Activated naive CD4-positive, alpha-beta T cell treated with anti-CD3 and anti-CD28 coated beads, Interleukin-2, amount 50 U/mL, for 72 hours (primary cell): ENCODE measurements around the gene THBD. TPM values are rescaled to one million over a fixed set of nuclear protein-coding genes. Genes with fewer than 3 reads are reported as not detected.

Experiments
- ATAC-seq, 2 donors: fragments of 150-1000 bp; cut with Tn5 transposase; 2 replicates each; pipeline ENCODE4 v1.10.0; 2021; ENCODE audit warnings: mild to moderate bottlenecking in 2 of 2, moderate library complexity in 2 of 2
- DNase-seq, 2 donors: peaks; one replicate each; pipeline ENCODE4 v3.0.0; 2021 to 2022; ENCODE audit warnings: low spot score in 2 of 2
- H3K27ac Mint-ChIP-seq, 2 donors: one replicate each; pipeline ENCODE4 v1.8.0; 2022; ENCODE audit warnings: mild to moderate bottlenecking in 2 of 2, mixed read lengths in 2 of 2
- H3K36me3 Mint-ChIP-seq, 2 donors: one replicate each; pipeline ENCODE4 v1.8.0; 2022; ENCODE audit warnings: mixed read lengths in 2 of 2
- H3K9me3 Mint-ChIP-seq, 2 donors: one replicate each; pipeline ENCODE4 v1.8.0; 2022; ENCODE audit warnings: mixed read lengths in 2 of 2
- total RNA-seq, 2 donors: library from RNA; stranded (reverse); gene quantifications; one replicate each; pipeline ENCODE4 v1.2.3, GENCODE V29; 2022

Gene THBD
- total RNA-seq, 2 donors from 2014 or later = not detected

GRCh38 chr20:23072892-23073586 is 23.6 kb upstream of the THBD start:
- ATAC-seq (no peak), DNase-seq (no peak)
- Mint-ChIP-seq H3K27ac (no peak overlapping the region), H3K9me3 (no peaks in the 10 kb centered on the region), H3K36me3 (no peaks in the 10 kb centered on the region)

- no peak for ATAC-seq
- H3K36me3 Mint-ChIP-seq = no peaks in the 10 kb centered on the region
- no peak for DNase-seq
- no peak overlapping the region for H3K27ac Mint-ChIP-seq
- no peaks in the 10 kb centered on the region for H3K9me3 Mint-ChIP-seq
These were observed 22.5 kb upstream of the THBD start for GRCh38 chr20:23071996-23072395.

GRCh38 chr20:23071398-23071797 is 21.9 kb upstream of the THBD start:
- H3K36me3 Mint-ChIP-seq = no peaks in the 10 kb centered on the region

GRCh38 chr20:23069108-23069507 is 19.6 kb upstream of the THBD start:
- no peak for ATAC-seq
- H3K9me3 Mint-ChIP-seq = no peaks in the 10 kb centered on the region

More at GRCh38 chr20:23071398-23071797, 21.9 kb upstream of the THBD start:
- Mint-ChIP-seq H3K9me3 (no peaks in the 10 kb centered on the region), H3K27ac (no peak overlapping the region)
- ATAC-seq (no peak), DNase-seq (no peak)

GRCh38 chr20:23068283-23068682 is 18.8 kb upstream of the THBD start:
- no peak for DNase-seq

More at GRCh38 chr20:23069108-23069507, 19.6 kb upstream of the THBD start:
- DNase-seq = no peak
- Mint-ChIP-seq H3K36me3 (no peaks in the 10 kb centered on the region), H3K27ac (no peak overlapping the region)

GRCh38 chr20:23066772-23067171 is 17.3 kb upstream of the THBD start:
- Mint-ChIP-seq H3K36me3 (no peaks in the 10 kb centered on the region), H3K9me3 (no peaks in the 10 kb centered on the region), H3K27ac (no peak overlapping the region)
- ATAC-seq (no peak), DNase-seq (no peak)

More at GRCh38 chr20:23068283-23068682, 18.8 kb upstream of the THBD start:
- Mint-ChIP-seq H3K36me3 (no peaks in the 10 kb centered on the region), H3K27ac (no peak overlapping the region), H3K9me3 (no peaks in the 10 kb centered on the region)
- no peak for ATAC-seq

- no peak for ATAC-seq
- Mint-ChIP-seq H3K9me3 (no peaks in the 10 kb centered on the region), H3K36me3 (no peaks in the 10 kb centered on the region), H3K27ac (no peak overlapping the region)
- no peak for DNase-seq
These were observed 16.1 kb upstream of the THBD start for GRCh38 chr20:23065266-23066201.

- no peak overlapping the region for H3K27ac Mint-ChIP-seq
- no peaks in the 10 kb centered on the region for H3K9me3 Mint-ChIP-seq
- no peaks in the 10 kb centered on the region for H3K36me3 Mint-ChIP-seq
- ATAC-seq = no peak
- no peak for DNase-seq
These were observed 14.1 kb upstream of the THBD start for GRCh38 chr20:23063581-23063980.

GRCh38 chr20:23063168-23063567 is 13.7 kb upstream of the THBD start:
- H3K36me3 Mint-ChIP-seq = no peaks in the 10 kb centered on the region
- H3K27ac Mint-ChIP-seq = no peak overlapping the region
- DNase-seq (no peak), ATAC-seq (no peak)
- H3K9me3 Mint-ChIP-seq = no peaks in the 10 kb centered on the region

- Mint-ChIP-seq H3K36me3 (no peaks in the 10 kb centered on the region), H3K9me3 (no peaks in the 10 kb centered on the region), H3K27ac (no peak overlapping the region)
- DNase-seq = no peak
- no peak for ATAC-seq
These were observed 13.2 kb upstream of the THBD start for GRCh38 chr20:23062632-23063031.

- ATAC-seq (no peak), DNase-seq (no peak)
- no peaks in the 10 kb centered on the region for H3K36me3 Mint-ChIP-seq
- H3K9me3 Mint-ChIP-seq = no peaks in the 10 kb centered on the region
- no peak overlapping the region for H3K27ac Mint-ChIP-seq
These were observed 12.5 kb upstream of the THBD start for GRCh38 chr20:23061734-23062561.

GRCh38 chr20:23061262-23061661 is 11.8 kb upstream of the THBD start:
- Mint-ChIP-seq H3K9me3 (peaks cover 0 to 4% of the 10 kb centered on the region in 2 donors), H3K27ac (no peak overlapping the region), H3K36me3 (no peaks in the 10 kb centered on the region)
- DNase-seq = no peak
- no peak for ATAC-seq

GRCh38 chr20:23060629-23061028 is 11.2 kb upstream of the THBD start:
- Mint-ChIP-seq H3K9me3 (peaks cover 0 to 4% of the 10 kb centered on the region in 2 donors), H3K27ac (no peak overlapping the region)
- ATAC-seq = no peak

GRCh38 chr20:23059846-23060245 is 10.4 kb upstream of the THBD start:
- Mint-ChIP-seq H3K9me3 (peaks cover 0 to 4% of the 10 kb centered on the region in 2 donors), H3K36me3 (no peaks in the 10 kb centered on the region), H3K27ac (no peak overlapping the region)
- ATAC-seq (no peak), DNase-seq (no peak)

More at GRCh38 chr20:23060629-23061028, 11.2 kb upstream of the THBD start:
- DNase-seq = no peak
- H3K36me3 Mint-ChIP-seq = no peaks in the 10 kb centered on the region

GRCh38 chr20:23059001-23059400 is 9.5 kb upstream of the THBD start:
- H3K9me3 Mint-ChIP-seq = peaks cover 0 to 4% of the 10 kb centered on the region in 2 donors

GRCh38 chr20:23058240-23058639 is 8.8 kb upstream of the THBD start:
- no peak for ATAC-seq

More at GRCh38 chr20:23059001-23059400, 9.5 kb upstream of the THBD start:
- H3K27ac Mint-ChIP-seq = no peak overlapping the region
- DNase-seq = no peak
- no peak for ATAC-seq
- H3K36me3 Mint-ChIP-seq = no peaks in the 10 kb centered on the region

GRCh38 chr20:23052904-23053303 is 3.4 kb upstream of the THBD start:
- ATAC-seq (no peak), DNase-seq (no peak)
- H3K9me3 Mint-ChIP-seq = peaks cover 0 to 4% of the 10 kb centered on the region in 2 donors
- no peaks in the 10 kb centered on the region for H3K36me3 Mint-ChIP-seq
- H3K27ac Mint-ChIP-seq = no peak overlapping the region

More at GRCh38 chr20:23058240-23058639, 8.8 kb upstream of the THBD start:
- DNase-seq = no peak
- H3K36me3 Mint-ChIP-seq = no peaks in the 10 kb centered on the region
- peaks cover 0 to 4% of the 10 kb centered on the region in 2 donors for H3K9me3 Mint-ChIP-seq
- no peak overlapping the region for H3K27ac Mint-ChIP-seq
